Transverse colon (tissue), 4 donors: ENCODE results near the gene PSMB7.

Source experiments
- CTCF ChIP-seq, 5 experiments: fragments of 200-600 bp in 3 of 5; fragments of 450-650 bp in 2 of 5; sonication (generic) in 3 of 5; IDR thresholded peaks; 1 replicate in 2 of 5; 2 replicates in 3 of 5; pipeline ENCODE4 v1.5.1; 2016 to 2017; ENCODE audit warnings: antibody characterized with exemption in 5 of 5, inconsistent platforms in 3 of 5, mild to moderate bottlenecking in 2 of 5, moderate library complexity in 1 of 5
- POLR2A ChIP-seq: fragments of 450-650 bp; IDR thresholded peaks from one replicate; pipeline ENCODE4 v1.6.1; 2016; ENCODE audit warnings: antibody characterized with exemption, mild to moderate bottlenecking, moderate library complexity
- POLR2AphosphoS5 ChIP-seq, 3 donors: sonication (generic); formaldehyde crosslinking; IDR thresholded peaks; one replicate each; pipeline ENCODE4 v1.6.1; 2016; ENCODE audit warnings: antibody characterized with exemption in 3 of 3

- no peak for TF ChIP-seq CTCF (IDR thresholded peaks at IDR 0.05)
- TF ChIP-seq POLR2A, result no peak
- TF ChIP-seq POLR2AphosphoS5 (IDR thresholded peaks at IDR 0.05), result no peak
These were observed 27.6 kb upstream of the PSMB7 start for GRCh38 chr9:124442826-124443225.
